GM12892 (cell line): ENCODE measurements around the gene USP34.

Source experiments
- DNase-seq: peaks from one replicate; pipeline ENCODE4 v3.0.0; 2011; ENCODE audit not compliant: insufficient read length
- FAIRE-seq: peaks from 2 replicates; lab custom pipeline; 2011; peaks lifted over from hg19 to GRCh38; lab: Jason Lieb, UNC
- POLR2A ChIP-seq: IDR thresholded peaks from 2 replicates; pipeline ENCODE4 v1.6.1; 2011; ENCODE audit warnings: low read depth, low read length, control low read depth
- POLR2AphosphoS5 ChIP-seq: IDR thresholded peaks from 2 replicates; pipeline ENCODE4 v1.6.1; 2011; ENCODE audit warnings: low read depth, low read length, control low read depth
- TAF1 ChIP-seq: IDR thresholded peaks from 2 replicates; pipeline ENCODE4 v1.6.1; 2011; ENCODE audit warnings: low read depth, mild to moderate bottlenecking, control low read depth, low read length, borderline replicate concordance

USP34 gene

DNA sequence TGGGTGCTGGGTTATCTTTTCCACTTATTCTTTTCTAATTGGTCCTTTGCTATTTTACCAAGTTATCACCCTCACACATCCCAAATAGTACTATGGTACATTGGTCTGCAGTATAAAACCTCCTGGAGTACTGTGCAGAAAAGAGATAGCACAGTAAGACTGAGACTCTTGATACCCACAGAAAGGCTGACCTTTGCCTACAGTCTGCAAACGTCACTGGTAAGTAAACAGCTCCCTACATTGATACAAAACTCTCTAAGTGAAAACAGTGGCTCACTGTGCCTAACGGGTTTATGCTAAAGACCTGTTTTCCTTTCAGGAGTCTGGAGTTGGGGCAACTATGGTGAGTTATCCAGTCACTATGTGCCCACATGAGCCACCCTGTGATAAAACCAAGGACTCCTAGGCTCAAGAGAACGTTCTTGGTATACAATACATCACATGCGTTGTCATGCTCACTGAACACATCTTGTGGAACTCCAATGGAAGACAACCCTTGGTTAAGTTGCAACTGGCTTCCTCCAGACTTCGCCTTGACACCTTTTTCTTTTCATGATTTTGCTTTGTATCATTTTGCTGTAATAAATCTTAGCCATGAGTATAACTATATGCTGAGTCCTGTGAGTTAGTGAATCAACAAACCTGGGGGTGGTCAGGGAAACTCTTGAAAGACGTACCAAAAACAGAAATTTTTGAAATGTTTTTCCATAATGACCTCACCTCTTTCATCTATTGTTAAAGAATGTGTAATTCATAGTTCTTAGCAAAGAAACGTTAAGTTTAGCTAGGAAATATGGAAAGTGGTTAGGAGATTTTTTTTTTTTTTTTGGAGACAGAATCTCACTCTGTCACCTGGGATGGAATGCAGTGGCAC, 204.0 kb downstream of the USP34 start:
- FAIRE-seq (no peak), DNase-seq (no peak)
- no peak for TF ChIP-seq TAF1
- no peak for TF ChIP-seq POLR2AphosphoS5
- no peak for TF ChIP-seq POLR2A

DNA sequence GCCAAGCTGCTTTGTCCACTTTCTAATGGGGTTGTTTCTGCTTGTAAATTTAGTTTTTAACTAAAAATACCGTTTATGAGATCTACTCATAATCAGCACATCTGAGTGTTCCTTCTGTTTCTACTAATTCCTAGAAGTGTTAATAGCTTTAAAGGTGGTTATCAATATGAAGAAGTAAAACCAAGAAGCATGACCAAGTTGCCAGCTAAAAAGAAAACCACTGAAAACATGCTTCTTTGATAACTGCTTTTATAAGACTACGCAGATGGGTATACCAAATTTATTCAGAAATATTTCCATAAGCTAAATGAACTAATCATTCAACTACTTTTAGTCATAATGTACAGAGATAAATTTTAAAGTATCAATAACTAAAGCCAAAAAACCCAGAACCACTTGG, 207.1 kb downstream of the USP34 start:
- no peak for DNase-seq
- TF ChIP-seq POLR2AphosphoS5 (no peak), POLR2A (no peak), TAF1 (no peak)
- FAIRE-seq: no peak

DNA sequence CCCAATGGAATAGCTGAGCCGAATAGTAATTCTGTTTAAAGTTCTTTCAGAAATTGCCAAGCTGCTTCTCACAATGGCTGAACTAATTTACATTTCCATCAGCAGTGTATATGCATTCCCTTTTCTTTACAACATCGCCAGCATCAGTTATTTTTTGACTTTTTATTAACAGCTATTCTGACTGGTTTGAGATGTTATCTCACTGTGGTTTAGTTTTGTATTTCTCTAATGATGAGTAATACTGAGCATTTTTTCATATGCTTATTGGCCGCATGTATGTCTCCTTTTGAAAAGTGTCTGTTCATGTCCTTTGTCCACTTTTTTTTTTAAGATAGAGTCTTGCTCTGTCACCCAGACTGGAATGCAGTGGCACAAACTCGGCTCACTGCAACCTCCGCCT, 208.2 kb downstream of the USP34 start:
- no peak for DNase-seq
- no peak for FAIRE-seq
- TF ChIP-seq POLR2AphosphoS5: no peak
- TF ChIP-seq POLR2A: no peak
- TF ChIP-seq TAF1: no peak

DNA sequence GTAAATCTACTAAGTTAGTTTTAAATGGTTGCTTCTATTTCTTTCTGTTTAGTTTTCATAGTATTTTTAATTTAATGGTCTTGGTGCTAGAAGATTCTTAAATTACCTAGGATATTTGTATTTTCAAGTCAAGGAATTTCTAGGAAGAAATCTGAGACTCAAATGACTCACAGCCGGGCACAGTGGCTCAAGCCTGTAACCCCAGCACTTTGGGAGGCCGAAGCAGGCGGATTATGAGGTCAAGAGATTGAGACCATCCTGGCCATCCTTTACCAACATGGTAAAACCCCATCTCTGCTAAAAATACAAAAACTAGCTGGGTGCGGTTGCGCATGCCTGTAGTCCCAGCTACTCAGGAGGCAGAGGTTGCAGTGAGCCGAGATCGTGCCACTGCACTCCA, 213.4 kb downstream of the USP34 start:
- FAIRE-seq: no peak
- TF ChIP-seq POLR2A (no peak), TAF1 (no peak), POLR2AphosphoS5 (no peak)
- DNase-seq: no peak

DNA sequence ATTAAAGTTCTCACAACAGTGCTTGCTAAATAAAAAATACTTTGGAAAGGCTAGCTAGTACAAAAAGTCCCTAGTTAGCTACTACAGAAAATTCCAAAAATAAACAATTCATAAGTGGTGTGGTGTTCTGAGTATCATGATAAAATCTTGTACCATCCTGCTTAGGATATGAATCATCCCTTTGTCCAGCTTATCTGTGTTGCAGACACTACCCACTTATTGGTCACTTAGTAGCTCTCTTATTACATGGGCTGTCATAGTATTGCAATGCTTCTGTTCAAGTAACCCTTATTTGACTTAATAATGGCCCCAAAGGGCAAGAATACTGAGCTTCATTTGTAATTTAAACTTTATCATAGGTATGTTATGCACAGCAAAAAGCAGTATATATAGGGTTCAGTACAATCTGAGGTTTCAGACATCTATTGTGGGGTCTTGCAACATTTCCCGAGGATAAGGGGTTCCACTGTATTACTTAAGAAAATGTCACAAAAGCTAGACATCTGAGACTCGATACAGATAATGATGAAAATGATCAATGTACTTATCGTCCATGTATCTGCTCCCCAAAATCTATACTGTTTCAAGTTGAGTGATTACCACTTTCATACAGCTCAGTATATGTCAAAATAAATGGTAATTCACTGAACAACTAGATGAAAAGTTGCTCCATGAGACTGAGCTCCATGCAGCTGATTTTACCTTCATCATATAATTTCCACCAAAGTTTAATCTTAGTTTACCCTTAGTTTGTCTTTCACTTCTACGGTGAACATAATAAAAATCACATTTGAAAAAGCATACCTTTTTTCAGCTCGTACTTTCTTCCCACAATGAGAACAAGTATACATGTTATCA, 215.1 kb downstream of the USP34 start:
- FAIRE-seq (peak; percentile 36), DNase-seq (no peak)
- TF ChIP-seq TAF1: no peak
- no peak for TF ChIP-seq POLR2A
- no peak for TF ChIP-seq POLR2AphosphoS5

DNA sequence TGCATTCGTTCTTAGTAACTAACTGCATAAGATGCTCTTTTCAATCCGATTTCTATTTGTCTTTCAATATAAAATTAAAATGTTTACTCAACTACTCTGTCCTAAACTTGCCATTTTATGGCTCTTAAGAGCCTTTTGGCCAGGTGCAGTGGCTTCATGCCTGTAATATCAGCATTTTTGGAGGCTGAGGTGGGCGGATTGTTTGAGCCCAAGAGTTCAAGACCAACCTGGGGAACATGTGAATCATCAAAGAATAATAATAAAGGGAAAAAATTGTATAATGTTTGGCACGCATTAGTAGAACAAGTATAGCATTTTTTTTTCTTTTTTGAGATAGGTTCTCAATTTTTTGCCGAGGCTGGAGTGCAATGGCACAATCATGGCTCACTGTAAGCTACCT, 216.4 kb downstream of the USP34 start:
- TF ChIP-seq TAF1: no peak
- no peak for TF ChIP-seq POLR2A
- no peak for TF ChIP-seq POLR2AphosphoS5
- no peak for FAIRE-seq
- DNase-seq: no peak

GRCh38 chr2:61253136-61253535, 217.8 kb downstream of the USP34 start:
- no peak for TF ChIP-seq TAF1
- TF ChIP-seq POLR2AphosphoS5: no peak
- no peak for TF ChIP-seq POLR2A
- FAIRE-seq (no peak), DNase-seq (no peak)

GRCh38 chr2:61252031-61252430, 218.9 kb downstream of the USP34 start:
- DNase-seq (no peak), FAIRE-seq (no peak)
- TF ChIP-seq TAF1: no peak
- no peak for TF ChIP-seq POLR2A
- TF ChIP-seq POLR2AphosphoS5: no peak

DNA sequence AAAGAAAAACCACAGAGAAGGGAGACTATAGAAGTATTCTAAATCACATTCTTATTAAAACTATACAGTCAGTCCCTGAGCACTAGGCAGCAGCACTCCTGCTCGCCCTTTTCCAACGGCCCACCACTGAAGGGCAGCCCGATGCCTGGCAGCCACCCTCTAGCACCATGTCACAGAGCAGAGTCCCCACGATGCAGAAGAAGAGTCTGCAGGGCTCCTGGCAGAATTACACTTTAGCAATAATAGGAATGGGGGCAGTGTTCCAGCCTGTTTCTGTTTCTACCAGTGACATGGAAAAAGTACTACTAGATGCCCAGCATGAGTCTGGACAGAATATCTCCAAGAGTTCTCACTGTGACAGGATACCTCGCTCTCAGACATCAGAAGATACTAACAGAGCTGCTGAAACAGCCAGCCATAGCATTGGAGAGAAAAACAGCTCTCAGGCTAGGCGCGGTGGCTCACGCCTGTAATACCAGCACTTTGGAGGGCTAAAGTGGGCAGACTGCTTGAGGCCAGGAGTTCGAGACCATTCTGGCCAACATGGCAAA, 221.3 kb downstream of the USP34 start:
- FAIRE-seq: no peak
- DNase-seq: no peak
- TF ChIP-seq POLR2AphosphoS5: no peak
- no peak for TF ChIP-seq POLR2A
- no peak for TF ChIP-seq TAF1

DNA sequence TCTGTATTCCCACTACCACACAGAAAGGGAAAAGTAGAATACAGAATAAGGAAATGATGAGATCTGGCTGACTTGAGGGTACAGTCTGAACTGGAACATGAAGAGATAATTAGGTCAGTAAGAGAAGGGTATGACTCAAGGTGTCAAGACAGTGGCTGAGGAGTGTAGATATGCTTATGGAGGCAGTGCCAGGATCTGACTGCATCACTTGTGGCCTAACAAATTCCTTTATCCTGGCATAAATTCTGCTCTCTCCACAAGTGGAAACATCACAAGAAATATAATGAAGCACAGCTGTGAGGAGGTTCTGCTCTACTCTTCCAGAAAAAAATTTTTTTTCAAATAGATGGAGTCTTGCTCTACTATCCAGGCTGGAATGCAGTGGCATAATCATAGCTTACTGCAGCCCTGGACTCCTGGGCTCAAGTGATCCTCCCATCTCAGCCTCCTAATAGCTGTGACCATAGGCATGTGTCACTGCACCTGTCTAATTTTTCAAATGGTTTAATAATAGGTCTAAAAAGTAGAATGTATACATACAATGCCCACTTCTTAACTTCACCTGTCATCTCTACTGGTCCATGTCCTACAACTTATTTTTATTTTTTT, 223.6 kb downstream of the USP34 start:
- FAIRE-seq: no peak
- DNase-seq: no peak
- TF ChIP-seq POLR2A: no peak
- no peak for TF ChIP-seq TAF1

DNA sequence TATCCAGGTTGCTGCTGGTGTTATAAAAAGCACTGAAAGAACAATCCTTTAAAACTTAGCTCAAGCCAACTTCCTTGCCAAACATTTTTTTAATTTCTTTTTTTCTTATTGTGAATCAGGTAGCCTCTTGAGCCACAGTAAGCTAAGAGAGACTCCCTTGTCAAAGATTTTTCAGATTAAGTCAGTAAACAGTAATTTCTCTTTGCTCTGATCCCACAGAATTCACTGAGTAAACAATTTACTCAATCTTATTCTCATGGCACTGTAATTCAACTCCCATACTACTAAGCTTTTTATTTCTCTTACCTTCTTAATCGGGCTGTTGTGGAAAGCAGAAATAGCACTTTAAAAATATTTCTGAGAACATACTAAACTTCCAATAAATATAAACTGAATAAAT, 226.2 kb downstream of the USP34 start:
- DNase-seq (no peak), FAIRE-seq (no peak)
- no peak for TF ChIP-seq POLR2AphosphoS5
- TF ChIP-seq POLR2A: no peak
- TF ChIP-seq TAF1: no peak

- no peak for DNase-seq
- FAIRE-seq: no peak
- TF ChIP-seq POLR2AphosphoS5 (no peak), POLR2A (no peak), TAF1 (no peak)
Observed at GRCh38 chr2:61241266-61241665, 229.6 kb downstream of the USP34 start.
